Adrenal gland (tissue), 12 donors: ENCODE measurements around the gene RPEL1. TPM values are rescaled to one million over a fixed set of nuclear protein-coding genes. Genes with fewer than 3 reads are reported as not detected.

ENCODE experiments used
- DNase-seq, 7 donors: peaks; one replicate each; pipeline ENCODE4 v3.0.0-alpha.2; 2019 to 2020
- H3K27ac ChIP-seq, 5 donors: fragments of 200-600 bp; sonication (generic) in 4 of 5; 1 replicate in 3 of 5; 2 replicates in 2 of 5; pipeline versions ENCODE4 v1.5.1 to v1.8.0; 2016 to 2020; ENCODE audit warnings: mild to moderate bottlenecking in 1 of 5
- H3K27me3 ChIP-seq: fragments of 200-600 bp; 2 replicates; pipeline ENCODE4 v1.8.0; 2021
- H3K36me3 ChIP-seq, 2 donors: fragments of 200-600 bp; replicated peaks in 1 of 2; 1 replicate in 1 of 2; 2 replicates in 1 of 2; pipeline versions ENCODE4 v1.5.1 to v1.8.0; 2018 to 2022
- H3K4me1 ChIP-seq, 2 donors: fragments of 200-600 bp; replicated peaks in 1 of 2; 1 replicate in 1 of 2; 2 replicates in 1 of 2; pipeline versions ENCODE4 v1.5.1 to v1.8.0; 2018 to 2021
- H3K4me3 ChIP-seq, 4 donors: fragments of 200-600 bp; sonication (generic) in 3 of 4; one replicate each; pipeline ENCODE4 v1.5.1; 2016 to 2018
- H3K9me3 ChIP-seq, 3 donors: fragments of 200-600 bp; sonication (generic) in 1 of 3; replicated peaks in 1 of 3; 1 replicate in 2 of 3; 2 replicates in 1 of 3; pipeline versions ENCODE4 v1.5.1 to v1.8.0; 2016 to 2021
- CTCF ChIP-seq, 6 experiments: fragments of 450-650 bp in 4 of 6; fragments of 200-600 bp in 2 of 6; sonication (generic) in 1 of 6; IDR thresholded peaks; 1 replicate in 5 of 6; 2 replicates in 1 of 6; pipeline versions ENCODE4 v1.5.1 to v1.8.0; 2016 to 2021; ENCODE audit warnings: antibody characterized with exemption in 6 of 6, mild to moderate bottlenecking in 2 of 6, moderate library complexity in 1 of 6
- POLR2A ChIP-seq, 2 donors: fragments of 450-650 bp; IDR thresholded peaks; one replicate each; pipeline ENCODE4 v1.6.1; 2017; ENCODE audit warnings: antibody characterized with exemption in 2 of 2, mild to moderate bottlenecking in 2 of 2, moderate library complexity in 1 of 2
- WGBS, 4 donors: extraction: QIAGEN DNeasy Blood & Tissue Kit in 2 of 4; methylation state at CpG; one replicate each; pipeline versions ENCODE4 v1.1.5 to v1.1.7; 2013 to 2017; 5-methylcytosine and 5-hydroxymethylcytosine counted together
- intact Hi-C, 2 donors: fragments of 100-400 bp; cut with DNase I; formaldehyde crosslinking; loops; one replicate each; pipeline versions ENCODE4 v1.14.1 to v1.15.0; 2022 to 2023
- polyA plus RNA-seq, 3 donors: library from polyadenylated mRNA; stranded (reverse); fragments of 200-250 nt in 2 of 3; fragments of 350-450 nt in 1 of 3; fragmentation: Illumina TruSeq in 1 of 3; extraction: RNeasy Lipid Tissue Mini Kit (QIAGEN cat#74804) in 1 of 3; gene quantifications; one replicate each; pipeline ENCODE4 v1.2.3, GENCODE V29; 2013 to 2014
- total RNA-seq, 9 donors: library from RNA; depleted of rRNA in 4 of 9; stranded (reverse); fragments of >200 nt in 4 of 9; fragments of 120-200 nt in 1 of 9; fragmentation: NEBNext Ultra II Directional in 1 of 9; extraction: Animal tissue kit (Norgen Biotek cat#: 25700) in 1 of 9; gene quantifications; one replicate each; pipeline versions ENCODE4 v1.1.0 to v1.2.4, GENCODE V29; 2013 to 2023
- donor health status: healthy with polysubstance abuse.
- donor health status: Bipolar disorder and iron deficiency.
- donor health status: DM: yes; HTN: yes; CAD: no.
- donor health status: DM: no; HTN: no; CAD: no.
- donor health status: DM: no; HTN: no; CAD: no.
- donor health status: DM: yes; HTN: yes; CAD: no.

Gene RPEL1
- total and polyA plus RNA-seq, 12 donors = 0.09 to 0.11 TPM; not detected in 10

GRCh38 chr10:103282961-103283360, 37.3 kb downstream of the RPEL1 start:
- TF ChIP-seq POLR2A (IDR thresholded peaks at IDR 0.05) (no peak), CTCF (IDR thresholded peaks at IDR 0.05) (no peak)
- Histone ChIP-seq H3K4me3 (no peak overlapping the region), H3K4me1 (peaks cover 0 to 2% of the 10 kb centered on the region in 2 donors), H3K36me3 (no peaks in the 10 kb centered on the region), H3K9me3 (no peaks in the 10 kb centered on the region), H3K27ac (no peak overlapping the region), H3K27me3 (peaks cover 14% of the 10 kb centered on the region)
- WGBS, 4 donors = 42 to 56% (median 50%) methylated on average over 1 of the region's 1 CpG
- no peak for DNase-seq
- intact Hi-C loops = no loop called here

GRCh38 chr10:103284170-103284569, 38.5 kb downstream of the RPEL1 start:
- H3K27ac ChIP-seq = no peak overlapping the region
- no peaks in the 10 kb centered on the region for H3K36me3 ChIP-seq
- H3K4me3 ChIP-seq = no peak overlapping the region
- intact Hi-C loops = no loop called here
- H3K9me3 ChIP-seq = no peaks in the 10 kb centered on the region
- H3K27me3 ChIP-seq = peaks cover 9% of the 10 kb centered on the region
- DNase-seq = no peak
- TF ChIP-seq CTCF (IDR thresholded peaks at IDR 0.05) = no peak
- TF ChIP-seq POLR2A (IDR thresholded peaks at IDR 0.05) = no peak
- no peaks in the 10 kb centered on the region for H3K4me1 ChIP-seq
- 65 to 74% (median 70%) methylated on average over 11 of the region's 11 CpGs for WGBS, 4 donors

GRCh38 chr10:103287992-103288391, 42.3 kb downstream of the RPEL1 start:
- TF ChIP-seq POLR2A (IDR thresholded peaks at IDR 0.05) = no peak
- TF ChIP-seq CTCF (IDR thresholded peaks at IDR 0.05) = no peak
- 79 to 85% (median 82%) methylated on average over 5 of the region's 5 CpGs for whole genome bisulfite sequencing, 4 donors
- H3K9me3 ChIP-seq = no peaks in the 10 kb centered on the region
- DNase-seq = no peak
- no peak overlapping the region for H3K27ac ChIP-seq
- peaks cover 9% of the 10 kb centered on the region for H3K27me3 ChIP-seq
- H3K4me3 ChIP-seq = no peak overlapping the region
- no peaks in the 10 kb centered on the region for H3K36me3 ChIP-seq
- H3K4me1 ChIP-seq = no peaks in the 10 kb centered on the region
- intact Hi-C loops = no loop called here

GRCh38 chr10:103291588-103291987, 45.9 kb downstream of the RPEL1 start:
- 77 to 86% (median 81%) methylated on average over 4 of the region's 4 CpGs for WGBS, 4 donors
- DNase-seq = peak in 1 of 7 donors; percentile 24
- Histone ChIP-seq H3K27me3 (peaks cover 7% of the 10 kb centered on the region), H3K4me1 (no peaks in the 10 kb centered on the region), H3K4me3 (no peak overlapping the region), H3K27ac (no peak overlapping the region), H3K9me3 (no peaks in the 10 kb centered on the region), H3K36me3 (no peaks in the 10 kb centered on the region)
- intact Hi-C loops = no loop called here
- TF ChIP-seq POLR2A (IDR thresholded peaks at IDR 0.05) (no peak), CTCF (IDR thresholded peaks at IDR 0.05) (no peak)
